Right atrium auricular region (tissue), 2 donors: Measurements from ENCODE around the gene KBTBD6. TPM values are rescaled to one million over a fixed set of nuclear protein-coding genes. Genes with fewer than 3 reads are reported as not detected.
"Not testable (repeated sequence)": the region's sequence is repeated elsewhere in the genome, so short reads cannot be mapped to it uniquely, and the experiment has no call there.

ENCODE experiments used
- DNase-seq: peaks from one replicate; pipeline ENCODE4 v3.0.0-alpha.2; 2019; ENCODE audit warnings: low spot score
- H3K27ac ChIP-seq, 2 donors: fragments of 200-600 bp; sonication (generic); 1 replicate in 1 of 2; 2 replicates in 1 of 2; pipeline ENCODE4 v1.5.1; 2016 to 2019
- H3K27me3 ChIP-seq, 2 donors: fragments of 200-600 bp; sonication (generic); one replicate each; pipeline versions ENCODE4 v1.5.1 to v1.6.0; 2017 to 2019
- H3K36me3 ChIP-seq: fragments of 200-600 bp; sonication (generic); one replicate; pipeline ENCODE4 v1.5.1; 2016
- H3K4me1 ChIP-seq, 2 donors: fragments of 200-600 bp; sonication (generic); one replicate each; pipeline versions ENCODE4 v1.5.1 to v1.6.0; 2017 to 2019
- H3K4me3 ChIP-seq, 2 donors: fragments of 200-600 bp; sonication (generic); 1 replicate in 1 of 2; 2 replicates in 1 of 2; pipeline ENCODE4 v1.5.1; 2017 to 2019; ENCODE audit warnings: mild to moderate bottlenecking in 1 of 2, moderate library complexity in 1 of 2
- H3K9me3 ChIP-seq, 2 donors: fragments of 200-600 bp; sonication (generic); one replicate each; pipeline ENCODE4 v1.5.1; 2019
- CTCF ChIP-seq, 2 donors: fragments of 200-600 bp; sonication (generic); IDR thresholded peaks; one replicate each; pipeline ENCODE4 v1.5.1; 2019; ENCODE audit warnings: antibody characterized with exemption in 2 of 2
- microRNA counts, 2 donors: library from miRNA; unstranded; fragments of <30 nt; microRNA quantifications; one replicate each; lab custom pipeline; 2016 to 2017
- microRNA-seq, 2 donors: library from miRNA; unstranded; fragments of <30 nt; microRNA quantifications; one replicate each; pipeline ENCODE4, GENCODE V29; 2016 to 2017; ENCODE audit warnings: borderline number of aligned reads in 2 of 2, borderline replicate concordance in 1 of 2
- total RNA-seq, 2 donors: library from RNA; depleted of rRNA; stranded (reverse); fragments of >200 nt; gene quantifications; one replicate each; pipeline ENCODE4 v1.1.0, GENCODE V29; 2016

The KBTBD6 gene
- total RNA-seq, 2 donors from 2014 or later = 8.3 to 12.9 TPM

- no peak for TF ChIP-seq CTCF (IDR thresholded peaks at IDR 0.05)
- H3K9me3 ChIP-seq = no peaks in the 10 kb centered on the region
- H3K36me3 ChIP-seq = no peaks in the 10 kb centered on the region
- no peaks in the 10 kb centered on the region for H3K27me3 ChIP-seq
- DNase-seq = no peak
- H3K4me1 ChIP-seq = no peaks in the 10 kb centered on the region
- H3K4me3 ChIP-seq = no peak overlapping the region
- no peak overlapping the region for H3K27ac ChIP-seq
Measured at GRCh38 chr13:41107104-41107571, 25.5 kb downstream of the KBTBD6 start.

- Histone ChIP-seq H3K4me3 (no peak overlapping the region), H3K27ac (no peak overlapping the region), H3K27me3 (no peaks in the 10 kb centered on the region), H3K9me3 (no peaks in the 10 kb centered on the region), H3K4me1 (no peaks in the 10 kb centered on the region), H3K36me3 (no peaks in the 10 kb centered on the region)
- no peak for DNase-seq
- TF ChIP-seq CTCF (IDR thresholded peaks at IDR 0.05) = no peak
Measured at GRCh38 chr13:41099986-41100385, 32.6 kb downstream of the KBTBD6 start.

GRCh38 chr13:41098761-41099160 is 33.8 kb downstream of the KBTBD6 start:
- no peaks in the 10 kb centered on the region for H3K27me3 ChIP-seq
- H3K36me3 ChIP-seq = no peaks in the 10 kb centered on the region
- H3K4me1 ChIP-seq = no peaks in the 10 kb centered on the region
- H3K9me3 ChIP-seq = no peaks in the 10 kb centered on the region
- no peak for TF ChIP-seq CTCF (IDR thresholded peaks at IDR 0.05)
- no peak for DNase-seq
- H3K27ac ChIP-seq = no peak overlapping the region
- no peak overlapping the region for H3K4me3 ChIP-seq

GRCh38 chr13:41095681-41096080 is 36.9 kb downstream of the KBTBD6 start:
- not testable (repeated sequence) for H3K4me1 ChIP-seq, DNase-seq, H3K9me3 ChIP-seq, H3K36me3 ChIP-seq, H3K27ac ChIP-seq, H3K4me3 ChIP-seq, H3K27me3 ChIP-seq

GRCh38 chr13:41085961-41086585 is 46.5 kb downstream of the KBTBD6 start:
- peaks cover 35% of the 10 kb centered on the region for H3K36me3 ChIP-seq
- no peaks in the 10 kb centered on the region for H3K4me1 ChIP-seq
- no peaks in the 10 kb centered on the region for H3K9me3 ChIP-seq
- DNase-seq = no peak
- TF ChIP-seq CTCF (IDR thresholded peaks at IDR 0.05) = no peak
- H3K27me3 ChIP-seq = no peaks in the 10 kb centered on the region
- H3K4me3 ChIP-seq = no peak overlapping the region
- H3K27ac ChIP-seq = no peak overlapping the region

GRCh38 chr13:41079725-41080124 is 52.9 kb downstream of the KBTBD6 start:
- no peak for TF ChIP-seq CTCF (IDR thresholded peaks at IDR 0.05)
- no peaks in the 10 kb centered on the region for H3K9me3 ChIP-seq
- H3K4me1 ChIP-seq = no peaks in the 10 kb centered on the region
- no peak overlapping the region for H3K4me3 ChIP-seq
- peaks cover 85% of the 10 kb centered on the region for H3K36me3 ChIP-seq
- DNase-seq = no peak
- H3K27ac ChIP-seq = no peak overlapping the region
- no peaks in the 10 kb centered on the region for H3K27me3 ChIP-seq

MicroRNAs within 50 kb of the gene (microRNA counts, 767-probe panel; counts per million panel counts)
- 0 to 1,922 counts per million in 2 donors for microRNA hsa-miR-3168 (lab: Ali Mortazavi, UCI)

Small RNAs within 50 kb of the gene (microRNA-seq; reads per million reads assigned to microRNA genes)
- gene MIR3168 = 0 reads per million in 2 donors

Other genes starting within 250 kb of the KBTBD6 start
- gene ELF1, start 113.5 kb downstream of the KBTBD6 start, total RNA-seq = 10 to 100 TPM; 39.1 to 54.2 TPM
- 10 to 100 TPM; 14.0 to 18.0 TPM for gene WBP4, start 71.3 kb downstream of the KBTBD6 start, total RNA-seq
- 1 to 10 TPM; 7.0 to 7.8 TPM for gene KBTBD7, start 61.8 kb upstream of the KBTBD6 start, total RNA-seq
- 10 to 100 TPM in 1 of 2 donors, 1 to 10 TPM in 1; 9.3 to 11.5 TPM for gene MTRF1, start 130.8 kb upstream of the KBTBD6 start, total RNA-seq
- 1 to 10 TPM; 6.6 to 10.0 TPM for gene NAA16, start 178.5 kb upstream of the KBTBD6 start, total RNA-seq